Prostate gland (tissue), 2 donors: ENCODE measurements around the gene VPS41. TPM values are rescaled to one million over a fixed set of nuclear protein-coding genes. Genes with fewer than 3 reads are reported as not detected.

ENCODE experiments used
- DNase-seq: peaks from one replicate; pipeline ENCODE4 v3.0.0-alpha.2; 2019; ENCODE audit warnings: low spot score
- H3K27ac ChIP-seq, 2 donors: fragments of 200-600 bp; sonication (generic); 2 replicates each; pipeline ENCODE4 v1.5.1; 2017 to 2019
- H3K27me3 ChIP-seq: fragments of 200-600 bp; sonication (generic); replicated peaks from 2 replicates; pipeline ENCODE4 v1.5.1; 2019; ENCODE audit not compliant: insufficient read depth
- H3K36me3 ChIP-seq, 2 donors: fragments of 200-600 bp; sonication (generic); 1 replicate in 1 of 2; 2 replicates in 1 of 2; pipeline versions ENCODE4 v1.5.1 to v1.8.1; 2017 to 2019
- H3K4me1 ChIP-seq: fragments of 200-600 bp; sonication (generic); replicated peaks from 2 replicates; pipeline ENCODE4 v1.5.1; 2019
- H3K4me3 ChIP-seq, 2 donors: fragments of 200-600 bp; sonication (generic); 2 replicates each; pipeline ENCODE4 v1.5.1; 2017 to 2019
- H3K9me3 ChIP-seq: fragments of 200-600 bp; sonication (generic); 2 replicates; pipeline ENCODE4 v1.5.1; 2017
- CTCF ChIP-seq, 4 experiments: fragments of 200-600 bp in 2 of 4; fragments of 450-650 bp in 2 of 4; sonication (generic) in 2 of 4; IDR thresholded peaks; 1 replicate in 3 of 4; 2 replicates in 1 of 4; pipeline ENCODE4 v1.5.1; 2016 to 2019; ENCODE audit warnings: antibody characterized with exemption in 4 of 4, mild to moderate bottlenecking in 2 of 4, moderate library complexity in 2 of 4
- POLR2A ChIP-seq: fragments of 450-650 bp; IDR thresholded peaks from one replicate; pipeline ENCODE4 v1.6.1; 2016; ENCODE audit warnings: antibody characterized with exemption, mild to moderate bottlenecking
- POLR2AphosphoS5 ChIP-seq: sonication (generic); formaldehyde crosslinking; IDR thresholded peaks from one replicate; pipeline ENCODE4 v1.6.1; 2017; ENCODE audit warnings: antibody characterized with exemption
- WGBS: methylation state at CpG from one replicate; pipeline ENCODE4 v1.1.5; 2018; 5-methylcytosine and 5-hydroxymethylcytosine counted together
- intact Hi-C: fragments of 100-400 bp; cut with DNase I; formaldehyde crosslinking; loops from one replicate; pipeline ENCODE4 v1.14.2; 2022
- total RNA-seq, 2 donors: library from RNA; depleted of rRNA; stranded (reverse); fragments of >200 nt; gene quantifications; one replicate each; pipeline ENCODE4 v1.1.0, GENCODE V29; 2016

Gene VPS41
- total RNA-seq, 2 donors from 2014 or later, result 30.8 to 39.7 TPM

GRCh38 chr7:38929460-38930171 is 20.6 kb upstream of the VPS41 start:
- H3K27ac ChIP-seq, result no peak overlapping the region
- no peak overlapping the region for H3K4me3 ChIP-seq
- TF ChIP-seq POLR2AphosphoS5 (no peak), POLR2A (no peak), CTCF (IDR thresholded peaks at IDR 0.05) (no peak)
- 83% methylated on average over 7 of the region's 7 CpGs for WGBS
- no peaks in the 10 kb centered on the region for H3K4me1 ChIP-seq
- H3K27me3 ChIP-seq, result no peaks in the 10 kb centered on the region
- intact Hi-C loops, result loop anchor here (5.0 kb wide), 1 partner anchor 132 kb away; no protein-coding TSS in a partner anchor
- DNase-seq, result no peak
- no peaks in the 10 kb centered on the region for H3K36me3 ChIP-seq
- no peaks in the 10 kb centered on the region for H3K9me3 ChIP-seq

- Histone ChIP-seq H3K9me3 (no peaks in the 10 kb centered on the region), H3K4me3 (no peak overlapping the region), H3K4me1 (no peaks in the 10 kb centered on the region), H3K27me3 (no peaks in the 10 kb centered on the region), H3K36me3 (no peaks in the 10 kb centered on the region), H3K27ac (no peak overlapping the region)
- TF ChIP-seq POLR2AphosphoS5 (no peak), POLR2A (no peak), CTCF (IDR thresholded peaks at IDR 0.05) (no peak)
- 90% methylated on average over 3 of the region's 3 CpGs for WGBS
- DNase-seq, result no peak
- intact Hi-C loops, result no loop called here
Observed at GRCh38 chr7:38928506-38928905, 19.5 kb upstream of the VPS41 start.

GRCh38 chr7:38927751-38928150 is 18.8 kb upstream of the VPS41 start:
- Histone ChIP-seq H3K27ac (no peak overlapping the region), H3K36me3 (no peaks in the 10 kb centered on the region), H3K9me3 (no peaks in the 10 kb centered on the region), H3K4me1 (no peaks in the 10 kb centered on the region), H3K4me3 (no peak overlapping the region), H3K27me3 (no peaks in the 10 kb centered on the region)
- DNase-seq, result no peak
- intact Hi-C loops, result no loop called here
- 82% methylated on average over 5 of the region's 5 CpGs for WGBS
- TF ChIP-seq CTCF (IDR thresholded peaks at IDR 0.05) (no peak), POLR2AphosphoS5 (no peak), POLR2A (no peak)

GRCh38 chr7:38920731-38921130 is 11.7 kb upstream of the VPS41 start:
- Histone ChIP-seq H3K27me3 (no peaks in the 10 kb centered on the region), H3K27ac (no peak overlapping the region), H3K4me3 (no peak overlapping the region), H3K9me3 (no peaks in the 10 kb centered on the region), H3K36me3 (no peaks in the 10 kb centered on the region), H3K4me1 (no peaks in the 10 kb centered on the region)
- WGBS, result 57% methylated on average over 3 of the region's 3 CpGs
- TF ChIP-seq POLR2A, result no peak
- no peak for TF ChIP-seq POLR2AphosphoS5
- TF ChIP-seq CTCF (IDR thresholded peaks at IDR 0.05), result no peak
- DNase-seq, result no peak
- intact Hi-C loops, result no loop called here

GRCh38 chr7:38916396-38916795 is 7.4 kb upstream of the VPS41 start:
- H3K4me3 ChIP-seq, result no peak overlapping the region
- no peaks in the 10 kb centered on the region for H3K4me1 ChIP-seq
- H3K27me3 ChIP-seq, result no peaks in the 10 kb centered on the region
- no peak overlapping the region for H3K27ac ChIP-seq
- WGBS, result 78% methylated on average over 1 of the region's 1 CpG
- H3K36me3 ChIP-seq, result no peaks in the 10 kb centered on the region
- intact Hi-C loops, result no loop called here
- no peaks in the 10 kb centered on the region for H3K9me3 ChIP-seq
- TF ChIP-seq POLR2A (no peak), CTCF (IDR thresholded peaks at IDR 0.05) (no peak), POLR2AphosphoS5 (no peak)
- no peak for DNase-seq
